GM12878 (cell line): ENCODE measurements around the gene MEOX1. TPM values are rescaled to one million over a fixed set of nuclear protein-coding genes. Genes with fewer than 3 reads are reported as not detected.

ENCODE experiments used
- ATF3 ChIP-seq: IDR thresholded peaks from 2 replicates; pipeline ENCODE4 v1.6.1; 2011; ENCODE audit warnings: low read depth, mild to moderate bottlenecking, low read length, moderate library complexity, borderline replicate concordance; ENCODE audit errors: extremely low read depth
- BCL11A ChIP-seq: IDR thresholded peaks from 2 replicates; pipeline ENCODE4 v1.6.1; 2011; ENCODE audit warnings: low read depth, low read length
- CBX3 ChIP-seq: fragments of 200-600 bp; sonication (generic); IDR thresholded peaks from 2 replicates; pipeline ENCODE4 v1.6.1; 2016; ENCODE audit warnings: low read depth, borderline replicate concordance
- CEBPB ChIP-seq, 2 experiments: fragments of 150-350 bp in 1 of 2; IDR thresholded peaks; 2 replicates each; pipeline ENCODE4 v1.6.1; 2012 to 2014; ENCODE audit warnings: low read depth in 2 of 2, low read length in 2 of 2, borderline replicate concordance in 1 of 2, inconsistent platforms in 1 of 2
- CEBPZ ChIP-seq: fragments of 150-350 bp; IDR thresholded peaks from 2 replicates; pipeline ENCODE4 v1.6.1; 2016; ENCODE audit warnings: low read depth, low read length
- CHD4 ChIP-seq: fragments of 200-600 bp; sonication (generic); IDR thresholded peaks from 2 replicates; pipeline ENCODE4 v1.6.1; 2016; ENCODE audit warnings: mild to moderate bottlenecking
- CREB1 ChIP-seq: IDR thresholded peaks from 2 replicates; pipeline ENCODE4 v1.6.1; 2012; ENCODE audit warnings: low read depth, mild to moderate bottlenecking, inconsistent platforms
- E4F1 ChIP-seq: fragments of 450-650 bp; IDR thresholded peaks from 2 replicates; pipeline ENCODE4 v1.6.1; 2018; ENCODE audit warnings: borderline replicate concordance, mild to moderate bottlenecking; ENCODE audit not compliant: partially characterized antibody
- ETV6 ChIP-seq, 2 experiments: fragments of 450-650 bp in 1 of 2; IDR thresholded peaks in 1 of 2; conservative IDR thresholded peaks in 1 of 2; 2 replicates each; pipeline ENCODE4 v1.6.1; 2014; ENCODE audit warnings: antibody characterized with exemption in 1 of 2, borderline replicate concordance in 1 of 2, low read depth in 1 of 2, mild to moderate bottlenecking in 1 of 2, moderate library complexity in 1 of 2
- GATAD2B ChIP-seq: fragments of 450-650 bp; conservative IDR thresholded peaks from 2 replicates; pipeline ENCODE4 v1.6.1; 2017; ENCODE audit warnings: low read depth, mild to moderate bottlenecking, moderate library complexity
- NR2C1 ChIP-seq: fragments of 450-650 bp; IDR thresholded peaks from 2 replicates; pipeline ENCODE4 v1.6.1; 2017; ENCODE audit warnings: antibody characterized with exemption, mild to moderate bottlenecking, moderate library complexity
- PAX5 ChIP-seq: IDR thresholded peaks from 2 replicates; pipeline ENCODE4 v1.6.1; 2011; ENCODE audit warnings: low read depth, low read length, borderline replicate concordance
- POLR2AphosphoS5 ChIP-seq: IDR thresholded peaks from 2 replicates; pipeline ENCODE4 v1.6.1; 2011; ENCODE audit warnings: mild to moderate bottlenecking, low read length, inconsistent platforms
- RFX5 ChIP-seq: IDR thresholded peaks from 2 replicates; pipeline ENCODE4 v1.6.1; 2011; ENCODE audit warnings: low read depth, low read length, improper control_type of control experiment
- SMAD5 ChIP-seq: IDR thresholded peaks from 2 replicates; pipeline ENCODE4 v1.6.1; 2016; ENCODE audit warnings: antibody characterized with exemption, low read depth
- TARDBP ChIP-seq: IDR thresholded peaks from 2 replicates; pipeline ENCODE4 v1.6.1; 2016; ENCODE audit warnings: borderline replicate concordance
- ZNF207 ChIP-seq: fragments of 450-650 bp; IDR thresholded peaks from 2 replicates; pipeline ENCODE4 v1.6.1; 2014; ENCODE audit warnings: antibody characterized with exemption, mild to moderate bottlenecking, borderline replicate concordance
- polyA plus RNA-seq, 11 experiments: library from polyadenylated mRNA; depleted of rRNA in 4 of 11; unstranded in 6 of 11; stranded (reverse) in 5 of 11; fragments of >200 nt; fragmentation: Nextera tagmentation in 4 of 11; fragmentation: Illumina TruSeq in 1 of 11; extraction: Ambion mirVana in 4 of 11; extraction: Trizol in 1 of 11; gene quantifications; 1 replicate in 1 of 11; 2 replicates in 10 of 11; pipeline versions ENCODE4 v1.2.1 to v1.2.3, GENCODE V29; 2011 to 2016; ENCODE audit warnings: inconsistent platforms in 2 of 11, missing spikeins in 2 of 11, low read depth in 1 of 11
- total RNA-seq, 4 experiments: library from RNA; depleted of rRNA in 3 of 4; stranded (reverse); fragments of >200 nt in 3 of 4; fragmentation: Illumina TruSeq in 1 of 4; extraction: Trizol in 1 of 4; gene quantifications; 2 replicates each; pipeline versions ENCODE4 v1.2.1 to v1.2.3, GENCODE V29; 2013 to 2021
- TF ChIP-seq, protein P1 (sequence below): fragments of 450-650 bp; IDR thresholded peaks from 2 replicates; pipeline ENCODE4 v1.6.1; 2014; ENCODE audit warnings: mild to moderate bottlenecking
- TF ChIP-seq, protein P2 (sequence below): IDR thresholded peaks from 2 replicates; pipeline ENCODE4 v1.6.1; 2012; ENCODE audit warnings: mild to moderate bottlenecking, low read depth, low read length

MEOX1 gene
- total and polyA plus RNA-seq, 10 of the 15 experiments (the other 5 are each of a cell fraction or from before 2014, with no cell fraction given): 0.19 to 9.4 (median 0.46) TPM

DNA sequence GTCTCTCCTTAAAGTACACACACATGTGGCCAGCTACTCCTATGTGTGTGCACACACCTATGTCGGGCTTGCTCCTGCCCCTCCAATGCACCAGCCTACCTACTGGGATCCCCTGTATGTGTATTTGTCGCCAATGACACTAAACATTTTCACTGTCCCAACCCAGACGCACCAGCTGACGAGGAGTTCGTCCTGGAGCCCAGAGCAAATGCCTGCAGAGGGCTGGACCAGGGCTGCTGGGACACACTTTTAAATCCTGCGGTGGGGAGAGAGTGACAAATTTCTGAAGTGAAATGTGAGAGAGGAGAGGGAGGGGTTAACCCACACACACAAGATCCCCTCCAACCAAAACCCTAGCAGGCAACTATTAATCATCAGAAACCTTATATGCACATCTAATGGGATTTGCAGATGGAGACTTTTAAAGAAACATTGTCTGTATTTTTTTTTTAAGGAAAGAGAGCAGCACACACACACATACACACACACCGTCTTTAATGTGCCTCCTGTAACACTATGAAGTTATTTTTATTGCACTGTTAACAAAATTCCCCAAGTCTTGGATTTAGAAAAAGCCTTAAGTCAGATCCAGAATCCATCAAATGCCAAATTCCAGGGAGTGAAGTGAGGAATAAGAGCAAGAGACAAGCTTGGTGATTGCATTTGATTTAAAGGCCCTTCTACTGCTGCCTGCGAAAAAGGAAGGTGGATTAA, at the start of gene MEOX1 (continued):
- no peak for TF ChIP-seq ATF3
- TF ChIP-seq RFX5: no peak
- no peak for TF ChIP-seq CEBPB (IDR thresholded peaks at IDR 0.05; ENCODE audit: borderline replicate concordance in 1 of 2, low read depth in 2 of 2, low read length in 2 of 2)
- no peak for TF ChIP-seq CBX3
- TF ChIP-seq, protein P1, sequence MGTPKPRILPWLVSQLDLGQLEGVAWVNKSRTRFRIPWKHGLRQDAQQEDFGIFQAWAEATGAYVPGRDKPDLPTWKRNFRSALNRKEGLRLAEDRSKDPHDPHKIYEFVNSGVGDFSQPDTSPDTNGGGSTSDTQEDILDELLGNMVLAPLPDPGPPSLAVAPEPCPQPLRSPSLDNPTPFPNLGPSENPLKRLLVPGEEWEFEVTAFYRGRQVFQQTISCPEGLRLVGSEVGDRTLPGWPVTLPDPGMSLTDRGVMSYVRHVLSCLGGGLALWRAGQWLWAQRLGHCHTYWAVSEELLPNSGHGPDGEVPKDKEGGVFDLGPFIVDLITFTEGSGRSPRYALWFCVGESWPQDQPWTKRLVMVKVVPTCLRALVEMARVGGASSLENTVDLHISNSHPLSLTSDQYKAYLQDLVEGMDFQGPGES: no peak
- TF ChIP-seq CHD4: no peak
- no peak for TF ChIP-seq E4F1
- TF ChIP-seq CREB1: no peak
- TF ChIP-seq POLR2AphosphoS5: peak; percentile 85
- no peak for TF ChIP-seq ETV6 (conservative IDR thresholded peaks at IDR 0.05 in 1 of 2, IDR thresholded peaks at IDR 0.05 in 1 of 2; ENCODE audit: borderline replicate concordance in 1 of 2, low read depth in 1 of 2)
- TF ChIP-seq, protein P2, sequence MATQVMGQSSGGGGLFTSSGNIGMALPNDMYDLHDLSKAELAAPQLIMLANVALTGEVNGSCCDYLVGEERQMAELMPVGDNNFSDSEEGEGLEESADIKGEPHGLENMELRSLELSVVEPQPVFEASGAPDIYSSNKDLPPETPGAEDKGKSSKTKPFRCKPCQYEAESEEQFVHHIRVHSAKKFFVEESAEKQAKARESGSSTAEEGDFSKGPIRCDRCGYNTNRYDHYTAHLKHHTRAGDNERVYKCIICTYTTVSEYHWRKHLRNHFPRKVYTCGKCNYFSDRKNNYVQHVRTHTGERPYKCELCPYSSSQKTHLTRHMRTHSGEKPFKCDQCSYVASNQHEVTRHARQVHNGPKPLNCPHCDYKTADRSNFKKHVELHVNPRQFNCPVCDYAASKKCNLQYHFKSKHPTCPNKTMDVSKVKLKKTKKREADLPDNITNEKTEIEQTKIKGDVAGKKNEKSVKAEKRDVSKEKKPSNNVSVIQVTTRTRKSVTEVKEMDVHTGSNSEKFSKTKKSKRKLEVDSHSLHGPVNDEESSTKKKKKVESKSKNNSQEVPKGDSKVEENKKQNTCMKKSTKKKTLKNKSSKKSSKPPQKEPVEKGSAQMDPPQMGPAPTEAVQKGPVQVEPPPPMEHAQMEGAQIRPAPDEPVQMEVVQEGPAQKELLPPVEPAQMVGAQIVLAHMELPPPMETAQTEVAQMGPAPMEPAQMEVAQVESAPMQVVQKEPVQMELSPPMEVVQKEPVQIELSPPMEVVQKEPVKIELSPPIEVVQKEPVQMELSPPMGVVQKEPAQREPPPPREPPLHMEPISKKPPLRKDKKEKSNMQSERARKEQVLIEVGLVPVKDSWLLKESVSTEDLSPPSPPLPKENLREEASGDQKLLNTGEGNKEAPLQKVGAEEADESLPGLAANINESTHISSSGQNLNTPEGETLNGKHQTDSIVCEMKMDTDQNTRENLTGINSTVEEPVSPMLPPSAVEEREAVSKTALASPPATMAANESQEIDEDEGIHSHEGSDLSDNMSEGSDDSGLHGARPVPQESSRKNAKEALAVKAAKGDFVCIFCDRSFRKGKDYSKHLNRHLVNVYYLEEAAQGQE: no peak
- no peak for TF ChIP-seq BCL11A
- TF ChIP-seq ZNF207: no peak
- 0 out of 2 replicates have a peak, but pooled peaks have one; percentile 14 for TF ChIP-seq PAX5
- TF ChIP-seq CEBPZ: no peak
- no peak for TF ChIP-seq GATAD2B
- no peak for TF ChIP-seq TARDBP
- TF ChIP-seq NR2C1: no peak
- TF ChIP-seq SMAD5: no peak
